ENCODE data around the gene SDS.
A peak's percentile ranks its signal among the peaks of the same experiment; 100 is the strongest.

DNA sequence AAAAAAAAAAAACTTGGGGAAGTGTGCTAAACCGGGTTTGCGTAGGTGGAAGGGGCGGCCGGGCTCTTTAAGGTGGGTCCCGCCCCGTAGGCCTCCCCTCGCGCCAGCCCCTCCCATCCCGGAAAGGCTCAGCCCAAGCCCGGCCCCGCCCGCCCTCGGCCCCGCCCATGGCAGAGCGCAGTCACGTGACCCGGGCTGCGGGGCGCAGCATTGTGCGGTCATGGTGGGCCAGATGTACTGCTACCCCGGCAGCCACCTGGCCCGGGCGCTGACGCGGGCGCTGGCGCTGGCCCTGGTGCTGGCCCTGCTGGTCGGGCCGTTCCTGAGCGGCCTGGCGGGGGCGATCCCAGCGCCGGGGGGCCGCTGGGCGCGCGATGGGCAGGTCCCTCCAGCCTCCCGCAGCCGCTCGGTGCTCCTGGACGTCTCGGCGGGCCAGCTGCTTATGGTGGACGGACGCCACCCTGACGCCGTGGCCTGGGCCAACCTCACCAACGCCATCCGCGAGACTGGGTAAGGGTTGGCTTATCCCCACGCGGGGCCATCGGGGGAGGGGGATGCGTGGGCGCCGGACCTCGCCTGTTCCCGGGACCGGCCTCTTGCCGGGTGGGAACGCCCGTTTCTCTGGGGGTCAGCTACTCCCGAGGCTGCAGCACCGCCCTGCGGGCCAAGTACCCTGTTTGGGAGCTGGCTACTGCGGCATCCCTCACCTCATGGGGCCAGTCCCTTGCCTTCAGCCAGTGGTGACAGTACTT, 45.1 kb downstream of the SDS start, which contains the start of gene PLBD2:
- TF ChIP-seq CTCF (IDR thresholded peaks at IDR 0.05) = no peak
- no peak for TF ChIP-seq POLR2A (IDR thresholded peaks at IDR 0.05)
- peak; percentile 53 to 89 (median 67) for TF ChIP-seq POLR2AphosphoS5 (IDR thresholded peaks at IDR 0.05)
- no peak for TF ChIP-seq EP300 (IDR thresholded peaks at IDR 0.05)
